ENCODE results near the gene KCTD15.

Gene KCTD15

GRCh38 chr19:33860312-33861090 lies 63.8 kb downstream of the KCTD15 start:
- no peak for DNase-seq (ENCODE audit: low read depth)

- no peak for DNase-seq (ENCODE audit: low read depth)
Observed at GRCh38 chr19:33861950-33862349, 65.3 kb downstream of the KCTD15 start.

GRCh38 chr19:33862981-33863380 lies 66.3 kb downstream of the KCTD15 start:
- no peak for DNase-seq (ENCODE audit: low read depth)

GRCh38 chr19:33863436-33863835 lies 66.8 kb downstream of the KCTD15 start:
- no peak for DNase-seq (ENCODE audit: low read depth)

- DNase-seq (ENCODE audit: low read depth): no peak
Observed at GRCh38 chr19:33864311-33864850, 67.7 kb downstream of the KCTD15 start.

GRCh38 chr19:33865306-33865705 lies 68.6 kb downstream of the KCTD15 start:
- DNase-seq (ENCODE audit: low read depth): no peak
